Measurements from ENCODE around the gene INHBE.

DNA sequence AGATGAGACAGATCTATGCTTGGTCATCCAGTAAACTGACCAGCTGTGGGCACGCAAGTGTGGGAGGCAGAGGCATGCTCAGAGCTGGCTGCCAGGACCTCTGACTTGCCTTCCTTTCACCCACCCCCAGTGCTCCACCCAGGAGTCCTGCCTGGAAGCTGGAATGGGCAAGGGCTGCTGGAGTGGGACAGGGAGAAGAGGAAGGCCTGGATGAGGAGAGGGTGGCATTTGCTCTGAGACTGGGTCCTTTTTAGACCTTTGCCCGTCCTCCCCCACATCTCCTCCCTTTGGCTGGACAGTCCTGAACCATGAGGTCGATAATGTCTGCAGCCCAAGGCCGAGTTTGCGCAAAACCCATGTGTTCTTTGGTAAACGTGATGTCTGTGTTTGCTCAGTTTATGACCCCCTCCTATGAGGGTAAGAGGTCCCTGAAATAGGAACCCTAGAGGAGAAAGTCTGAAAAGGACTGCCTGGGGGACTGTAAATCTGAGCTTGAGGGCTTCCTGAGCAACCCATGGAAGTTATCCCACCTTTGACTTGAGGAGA, 3.8 kb upstream of the INHBE start:
- TF ChIP-seq GABPA (IDR thresholded peaks at IDR 0.05 in 1 of 2, conservative IDR thresholded peaks at IDR 0.05 in 1 of 2) = peak in 1 of 2 donors; percentile 56
- TF ChIP-seq, protein P1, sequence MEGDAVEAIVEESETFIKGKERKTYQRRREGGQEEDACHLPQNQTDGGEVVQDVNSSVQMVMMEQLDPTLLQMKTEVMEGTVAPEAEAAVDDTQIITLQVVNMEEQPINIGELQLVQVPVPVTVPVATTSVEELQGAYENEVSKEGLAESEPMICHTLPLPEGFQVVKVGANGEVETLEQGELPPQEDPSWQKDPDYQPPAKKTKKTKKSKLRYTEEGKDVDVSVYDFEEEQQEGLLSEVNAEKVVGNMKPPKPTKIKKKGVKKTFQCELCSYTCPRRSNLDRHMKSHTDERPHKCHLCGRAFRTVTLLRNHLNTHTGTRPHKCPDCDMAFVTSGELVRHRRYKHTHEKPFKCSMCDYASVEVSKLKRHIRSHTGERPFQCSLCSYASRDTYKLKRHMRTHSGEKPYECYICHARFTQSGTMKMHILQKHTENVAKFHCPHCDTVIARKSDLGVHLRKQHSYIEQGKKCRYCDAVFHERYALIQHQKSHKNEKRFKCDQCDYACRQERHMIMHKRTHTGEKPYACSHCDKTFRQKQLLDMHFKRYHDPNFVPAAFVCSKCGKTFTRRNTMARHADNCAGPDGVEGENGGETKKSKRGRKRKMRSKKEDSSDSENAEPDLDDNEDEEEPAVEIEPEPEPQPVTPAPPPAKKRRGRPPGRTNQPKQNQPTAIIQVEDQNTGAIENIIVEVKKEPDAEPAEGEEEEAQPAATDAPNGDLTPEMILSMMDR (IDR thresholded peaks at IDR 0.05; ENCODE audit: low read depth, low read length, missing input control) = no peak
- TF ChIP-seq EGR1 (IDR thresholded peaks at IDR 0.05; ENCODE audit: low read depth in 2 of 2) = peak; percentile 92 to 93
- TF ChIP-seq, protein P2, sequence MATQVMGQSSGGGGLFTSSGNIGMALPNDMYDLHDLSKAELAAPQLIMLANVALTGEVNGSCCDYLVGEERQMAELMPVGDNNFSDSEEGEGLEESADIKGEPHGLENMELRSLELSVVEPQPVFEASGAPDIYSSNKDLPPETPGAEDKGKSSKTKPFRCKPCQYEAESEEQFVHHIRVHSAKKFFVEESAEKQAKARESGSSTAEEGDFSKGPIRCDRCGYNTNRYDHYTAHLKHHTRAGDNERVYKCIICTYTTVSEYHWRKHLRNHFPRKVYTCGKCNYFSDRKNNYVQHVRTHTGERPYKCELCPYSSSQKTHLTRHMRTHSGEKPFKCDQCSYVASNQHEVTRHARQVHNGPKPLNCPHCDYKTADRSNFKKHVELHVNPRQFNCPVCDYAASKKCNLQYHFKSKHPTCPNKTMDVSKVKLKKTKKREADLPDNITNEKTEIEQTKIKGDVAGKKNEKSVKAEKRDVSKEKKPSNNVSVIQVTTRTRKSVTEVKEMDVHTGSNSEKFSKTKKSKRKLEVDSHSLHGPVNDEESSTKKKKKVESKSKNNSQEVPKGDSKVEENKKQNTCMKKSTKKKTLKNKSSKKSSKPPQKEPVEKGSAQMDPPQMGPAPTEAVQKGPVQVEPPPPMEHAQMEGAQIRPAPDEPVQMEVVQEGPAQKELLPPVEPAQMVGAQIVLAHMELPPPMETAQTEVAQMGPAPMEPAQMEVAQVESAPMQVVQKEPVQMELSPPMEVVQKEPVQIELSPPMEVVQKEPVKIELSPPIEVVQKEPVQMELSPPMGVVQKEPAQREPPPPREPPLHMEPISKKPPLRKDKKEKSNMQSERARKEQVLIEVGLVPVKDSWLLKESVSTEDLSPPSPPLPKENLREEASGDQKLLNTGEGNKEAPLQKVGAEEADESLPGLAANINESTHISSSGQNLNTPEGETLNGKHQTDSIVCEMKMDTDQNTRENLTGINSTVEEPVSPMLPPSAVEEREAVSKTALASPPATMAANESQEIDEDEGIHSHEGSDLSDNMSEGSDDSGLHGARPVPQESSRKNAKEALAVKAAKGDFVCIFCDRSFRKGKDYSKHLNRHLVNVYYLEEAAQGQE (IDR thresholded peaks at IDR 0.05) = peak; percentile 82
- TF ChIP-seq, protein P3, sequence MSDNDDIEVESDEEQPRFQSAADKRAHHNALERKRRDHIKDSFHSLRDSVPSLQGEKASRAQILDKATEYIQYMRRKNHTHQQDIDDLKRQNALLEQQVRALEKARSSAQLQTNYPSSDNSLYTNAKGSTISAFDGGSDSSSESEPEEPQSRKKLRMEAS (IDR thresholded peaks at IDR 0.05) = peak; percentile 99
- TF ChIP-seq YY1 (IDR thresholded peaks at IDR 0.05) = peak; percentile 81
- peak; percentile 89 to 92 for TF ChIP-seq JUND (IDR thresholded peaks at IDR 0.05)
- TF ChIP-seq RAD21 (IDR thresholded peaks at IDR 0.05) = peak; percentile 52 to 73
- peak; percentile 98 to 99 for TF ChIP-seq RXRA (IDR thresholded peaks at IDR 0.05)
- TF ChIP-seq, protein P4, sequence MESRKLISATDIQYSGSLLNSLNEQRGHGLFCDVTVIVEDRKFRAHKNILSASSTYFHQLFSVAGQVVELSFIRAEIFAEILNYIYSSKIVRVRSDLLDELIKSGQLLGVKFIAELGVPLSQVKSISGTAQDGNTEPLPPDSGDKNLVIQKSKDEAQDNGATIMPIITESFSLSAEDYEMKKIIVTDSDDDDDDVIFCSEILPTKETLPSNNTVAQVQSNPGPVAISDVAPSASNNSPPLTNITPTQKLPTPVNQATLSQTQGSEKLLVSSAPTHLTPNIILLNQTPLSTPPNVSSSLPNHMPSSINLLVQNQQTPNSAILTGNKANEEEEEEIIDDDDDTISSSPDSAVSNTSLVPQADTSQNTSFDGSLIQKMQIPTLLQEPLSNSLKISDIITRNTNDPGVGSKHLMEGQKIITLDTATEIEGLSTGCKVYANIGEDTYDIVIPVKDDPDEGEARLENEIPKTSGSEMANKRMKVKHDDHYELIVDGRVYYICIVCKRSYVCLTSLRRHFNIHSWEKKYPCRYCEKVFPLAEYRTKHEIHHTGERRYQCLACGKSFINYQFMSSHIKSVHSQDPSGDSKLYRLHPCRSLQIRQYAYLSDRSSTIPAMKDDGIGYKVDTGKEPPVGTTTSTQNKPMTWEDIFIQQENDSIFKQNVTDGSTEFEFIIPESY (IDR thresholded peaks at IDR 0.05) = peak; percentile 95
